ENCODE data around the gene BAK1. TPM values are rescaled to one million over a fixed set of nuclear protein-coding genes. Genes with fewer than 3 reads are reported as not detected.

The BAK1 gene
- total RNA-seq, 1 experiment from 2014 or later: 18.9 TPM

DNA sequence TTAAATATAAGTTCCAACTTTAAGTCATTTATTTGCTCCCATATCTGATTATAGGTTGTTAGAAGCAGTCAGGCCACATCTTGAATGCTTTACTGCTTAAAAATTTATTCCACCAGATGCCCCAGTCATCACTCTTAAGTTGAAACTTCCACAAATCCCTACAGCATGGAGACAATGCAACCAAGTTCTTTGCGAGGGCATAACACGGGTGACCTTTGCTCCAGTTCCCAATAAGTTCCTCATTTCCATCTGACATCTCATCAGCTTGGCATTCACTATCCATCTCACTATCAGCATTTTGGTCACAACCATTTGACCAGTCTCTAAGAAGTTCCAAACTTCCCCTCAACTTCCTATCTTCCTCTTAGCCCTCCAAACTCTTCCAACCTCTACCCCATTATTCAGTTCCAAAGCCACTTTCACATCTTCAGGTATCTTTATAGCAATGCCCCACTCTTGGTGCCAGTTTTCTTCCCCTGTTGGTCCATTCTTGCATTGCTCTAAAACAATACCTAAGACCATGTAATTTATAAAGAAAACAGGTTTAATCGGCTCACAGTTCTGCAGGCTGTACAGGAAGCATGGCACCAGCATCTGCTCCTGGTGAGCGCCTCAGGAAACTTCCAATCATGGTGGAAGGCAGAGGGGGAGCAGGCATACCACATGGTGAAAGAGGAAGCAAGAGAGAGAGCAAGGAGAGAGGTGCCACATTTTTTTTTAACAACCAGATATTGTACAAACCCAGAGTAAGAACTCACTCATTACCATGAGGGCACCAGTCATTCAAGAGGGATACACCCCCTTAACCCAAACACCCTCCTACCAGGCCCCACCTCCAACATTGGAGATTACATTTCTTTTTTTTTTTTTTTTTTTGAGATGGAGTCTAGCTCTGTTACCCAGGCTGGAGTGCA lies 25.1 kb upstream of the BAK1 start:
- POLR2A ChIA-PET: interaction anchor here (0.6 kb wide), 1 partner anchor 16 kb away, joined by 3 read pairs; the partner anchor contains the start of gene ITPR3
- H3K79me2 ChIP-seq (ENCODE audit: insufficient read depth, low read length): no peaks in the 10 kb centered on the region
- no TSS peak for BruUV-seq (replicated peaks)
- H3K4me1 ChIP-seq (ENCODE audit: control insufficient read depth in 1 of 2, insufficient read depth in 2 of 2, low read length in 2 of 2): peaks cover 0 to 57% of the 10 kb centered on the region in 2 experiments; a peak in 2 of 4 replicates
- ATAC-seq: no peak
- no peaks in the 10 kb centered on the region for H3K9me2 ChIP-seq (ENCODE audit: insufficient read depth)
- no peaks in the 10 kb centered on the region for H3K36me3 ChIP-seq (ENCODE audit: control insufficient read depth in 1 of 2, insufficient read depth in 2 of 2, low read length in 2 of 2)
- no peaks in the 10 kb centered on the region for H3K9me3 ChIP-seq (ENCODE audit: control insufficient read depth in 1 of 2, insufficient read depth in 1 of 2, low read depth in 1 of 2, low read length in 2 of 2)
- H3K4me3 ChIP-seq (replicated peaks in 1 of 2; ENCODE audit: low read depth in 1 of 2, low read length in 2 of 2): no peak overlapping the region
- H4K20me1 ChIP-seq (ENCODE audit: insufficient read depth): no peaks in the 10 kb centered on the region
- no peaks in the 10 kb centered on the region for H3K27me3 ChIP-seq (ENCODE audit: insufficient read depth, low read length)
- H3K27ac ChIP-seq (ENCODE audit: low read depth, low read length): no peak overlapping the region
- no peak overlapping the region for H2AFZ ChIP-seq (ENCODE audit: low read depth, low read length, poor library complexity, severe bottlenecking)
- DNase-seq (ENCODE audit: low read depth, low spot score): no peak
- intact Hi-C loops (cut with micrococcal nuclease): no loop called here
- TF ChIP-seq POLR2A (IDR thresholded peaks at IDR 0.05; ENCODE audit: borderline replicate concordance, extremely low read depth, insufficient read depth, insufficient read length) (no peak), SRF (IDR thresholded peaks at IDR 0.05; ENCODE audit: low read depth) (no peak), FOSL1 (IDR thresholded peaks at IDR 0.05; ENCODE audit: low read depth) (no peak), RAD21 (IDR thresholded peaks at IDR 0.05; ENCODE audit: low read depth) (no peak), EZH2phosphoT487 (IDR thresholded peaks at IDR 0.05; ENCODE audit: borderline replicate concordance) (no peak), CBX3 (IDR thresholded peaks at IDR 0.05; ENCODE audit: low read depth) (no peak), ZNF274 (IDR thresholded peaks at IDR 0.05; ENCODE audit: low read depth, low read length) (no peak), ELF1 (IDR thresholded peaks at IDR 0.05; ENCODE audit: borderline replicate concordance, low read depth) (no peak), EZH2 (IDR thresholded peaks at IDR 0.05) (no peak), ZFX (IDR thresholded peaks at IDR 0.05) (no peak), TCF7L2 (IDR thresholded peaks at IDR 0.05; ENCODE audit: borderline replicate concordance, extremely low read depth, insufficient read depth, insufficient read length) (no peak)
- TF ChIP-seq, protein P1, sequence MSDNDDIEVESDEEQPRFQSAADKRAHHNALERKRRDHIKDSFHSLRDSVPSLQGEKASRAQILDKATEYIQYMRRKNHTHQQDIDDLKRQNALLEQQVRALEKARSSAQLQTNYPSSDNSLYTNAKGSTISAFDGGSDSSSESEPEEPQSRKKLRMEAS (IDR thresholded peaks at IDR 0.05): no peak
- TF ChIP-seq, protein P2, sequence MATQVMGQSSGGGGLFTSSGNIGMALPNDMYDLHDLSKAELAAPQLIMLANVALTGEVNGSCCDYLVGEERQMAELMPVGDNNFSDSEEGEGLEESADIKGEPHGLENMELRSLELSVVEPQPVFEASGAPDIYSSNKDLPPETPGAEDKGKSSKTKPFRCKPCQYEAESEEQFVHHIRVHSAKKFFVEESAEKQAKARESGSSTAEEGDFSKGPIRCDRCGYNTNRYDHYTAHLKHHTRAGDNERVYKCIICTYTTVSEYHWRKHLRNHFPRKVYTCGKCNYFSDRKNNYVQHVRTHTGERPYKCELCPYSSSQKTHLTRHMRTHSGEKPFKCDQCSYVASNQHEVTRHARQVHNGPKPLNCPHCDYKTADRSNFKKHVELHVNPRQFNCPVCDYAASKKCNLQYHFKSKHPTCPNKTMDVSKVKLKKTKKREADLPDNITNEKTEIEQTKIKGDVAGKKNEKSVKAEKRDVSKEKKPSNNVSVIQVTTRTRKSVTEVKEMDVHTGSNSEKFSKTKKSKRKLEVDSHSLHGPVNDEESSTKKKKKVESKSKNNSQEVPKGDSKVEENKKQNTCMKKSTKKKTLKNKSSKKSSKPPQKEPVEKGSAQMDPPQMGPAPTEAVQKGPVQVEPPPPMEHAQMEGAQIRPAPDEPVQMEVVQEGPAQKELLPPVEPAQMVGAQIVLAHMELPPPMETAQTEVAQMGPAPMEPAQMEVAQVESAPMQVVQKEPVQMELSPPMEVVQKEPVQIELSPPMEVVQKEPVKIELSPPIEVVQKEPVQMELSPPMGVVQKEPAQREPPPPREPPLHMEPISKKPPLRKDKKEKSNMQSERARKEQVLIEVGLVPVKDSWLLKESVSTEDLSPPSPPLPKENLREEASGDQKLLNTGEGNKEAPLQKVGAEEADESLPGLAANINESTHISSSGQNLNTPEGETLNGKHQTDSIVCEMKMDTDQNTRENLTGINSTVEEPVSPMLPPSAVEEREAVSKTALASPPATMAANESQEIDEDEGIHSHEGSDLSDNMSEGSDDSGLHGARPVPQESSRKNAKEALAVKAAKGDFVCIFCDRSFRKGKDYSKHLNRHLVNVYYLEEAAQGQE (IDR thresholded peaks at IDR 0.05; ENCODE audit: low read depth): no peak
- TF ChIP-seq, protein P3, sequence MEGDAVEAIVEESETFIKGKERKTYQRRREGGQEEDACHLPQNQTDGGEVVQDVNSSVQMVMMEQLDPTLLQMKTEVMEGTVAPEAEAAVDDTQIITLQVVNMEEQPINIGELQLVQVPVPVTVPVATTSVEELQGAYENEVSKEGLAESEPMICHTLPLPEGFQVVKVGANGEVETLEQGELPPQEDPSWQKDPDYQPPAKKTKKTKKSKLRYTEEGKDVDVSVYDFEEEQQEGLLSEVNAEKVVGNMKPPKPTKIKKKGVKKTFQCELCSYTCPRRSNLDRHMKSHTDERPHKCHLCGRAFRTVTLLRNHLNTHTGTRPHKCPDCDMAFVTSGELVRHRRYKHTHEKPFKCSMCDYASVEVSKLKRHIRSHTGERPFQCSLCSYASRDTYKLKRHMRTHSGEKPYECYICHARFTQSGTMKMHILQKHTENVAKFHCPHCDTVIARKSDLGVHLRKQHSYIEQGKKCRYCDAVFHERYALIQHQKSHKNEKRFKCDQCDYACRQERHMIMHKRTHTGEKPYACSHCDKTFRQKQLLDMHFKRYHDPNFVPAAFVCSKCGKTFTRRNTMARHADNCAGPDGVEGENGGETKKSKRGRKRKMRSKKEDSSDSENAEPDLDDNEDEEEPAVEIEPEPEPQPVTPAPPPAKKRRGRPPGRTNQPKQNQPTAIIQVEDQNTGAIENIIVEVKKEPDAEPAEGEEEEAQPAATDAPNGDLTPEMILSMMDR (IDR thresholded peaks at IDR 0.05 in 2 of 3, conservative IDR thresholded peaks at IDR 0.05 in 1 of 3; ENCODE audit: borderline replicate concordance in 1 of 3, insufficient read depth in 1 of 3, low read depth in 2 of 3, low read length in 2 of 3): no peak
- TF ChIP-seq, protein P4, sequence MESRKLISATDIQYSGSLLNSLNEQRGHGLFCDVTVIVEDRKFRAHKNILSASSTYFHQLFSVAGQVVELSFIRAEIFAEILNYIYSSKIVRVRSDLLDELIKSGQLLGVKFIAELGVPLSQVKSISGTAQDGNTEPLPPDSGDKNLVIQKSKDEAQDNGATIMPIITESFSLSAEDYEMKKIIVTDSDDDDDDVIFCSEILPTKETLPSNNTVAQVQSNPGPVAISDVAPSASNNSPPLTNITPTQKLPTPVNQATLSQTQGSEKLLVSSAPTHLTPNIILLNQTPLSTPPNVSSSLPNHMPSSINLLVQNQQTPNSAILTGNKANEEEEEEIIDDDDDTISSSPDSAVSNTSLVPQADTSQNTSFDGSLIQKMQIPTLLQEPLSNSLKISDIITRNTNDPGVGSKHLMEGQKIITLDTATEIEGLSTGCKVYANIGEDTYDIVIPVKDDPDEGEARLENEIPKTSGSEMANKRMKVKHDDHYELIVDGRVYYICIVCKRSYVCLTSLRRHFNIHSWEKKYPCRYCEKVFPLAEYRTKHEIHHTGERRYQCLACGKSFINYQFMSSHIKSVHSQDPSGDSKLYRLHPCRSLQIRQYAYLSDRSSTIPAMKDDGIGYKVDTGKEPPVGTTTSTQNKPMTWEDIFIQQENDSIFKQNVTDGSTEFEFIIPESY (IDR thresholded peaks at IDR 0.05; ENCODE audit: extremely low read depth, insufficient replicate concordance, low read length): no peak
- TF ChIP-seq, protein P5, sequence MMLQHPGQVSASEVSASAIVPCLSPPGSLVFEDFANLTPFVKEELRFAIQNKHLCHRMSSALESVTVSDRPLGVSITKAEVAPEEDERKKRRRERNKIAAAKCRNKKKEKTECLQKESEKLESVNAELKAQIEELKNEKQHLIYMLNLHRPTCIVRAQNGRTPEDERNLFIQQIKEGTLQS (IDR thresholded peaks at IDR 0.05): no peak
- RAD21 ChIA-PET (ENCODE audit: low non-redundant PET in 1 of 2, low total read pairs in 2 of 2, uncharacterized antibody in 2 of 2, unreplicated experiment in 2 of 2): no interaction called here
- peak overlapping the region; percentile 32 for H3K4me2 ChIP-seq (ENCODE audit: low read length)
- no peak overlapping the region for H3K9ac ChIP-seq (ENCODE audit: low read length)
- CTCF ChIA-PET: interaction anchor here (2.2 kb wide), 1 partner anchor 15 kb away, joined by 7 read pairs; no protein-coding TSS in a partner anchor

Data from HCT116 (cell line).